ENCODE measurements around the gene RNF213. TPM values are rescaled to one million over a fixed set of nuclear protein-coding genes. Genes with fewer than 3 reads are reported as not detected.

The RNF213 gene
- total and polyA plus RNA-seq, 10 of the 15 experiments (the other 5 are each of a cell fraction or from before 2014, with no cell fraction given) = 18.6 to 145 (median 65.8) TPM

DNA sequence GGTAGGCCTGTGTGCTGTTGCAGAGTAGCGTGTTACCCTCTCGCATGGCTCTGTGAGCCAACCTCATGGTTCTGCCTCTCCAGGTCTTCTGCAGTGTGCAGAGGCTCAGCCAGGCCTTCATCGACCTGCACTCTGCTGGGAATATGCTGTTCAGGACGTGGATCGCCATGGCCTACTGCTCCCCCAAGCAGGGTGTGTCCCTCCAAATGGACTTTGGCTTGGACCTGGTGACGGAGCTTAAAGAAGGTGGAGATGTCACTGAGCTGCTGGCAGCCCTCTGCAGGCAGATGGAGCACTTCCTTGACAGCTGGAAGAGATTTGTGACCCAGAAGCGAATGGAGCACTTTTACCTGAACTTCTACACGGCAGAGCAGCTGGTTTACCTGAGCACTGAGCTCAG is 78.5 kb downstream of the RNF213 start:
- no peak for ATAC-seq

More for the DNA sequence above, 78.5 kb downstream of the RNF213 start:
- Histone ChIP-seq H4K20me1 (ENCODE audit: control insufficient read depth, insufficient read depth) (no peaks in the 10 kb centered on the region), H3K79me2 (ENCODE audit: control insufficient read depth, insufficient read depth, low read length) (no peaks in the 10 kb centered on the region), H3K4me1 (ENCODE audit: control insufficient read depth, insufficient read depth, low read length) (no peaks in the 10 kb centered on the region), H3K4me2 (ENCODE audit: control insufficient read depth, insufficient read depth) (no peak overlapping the region), H3K27ac (ENCODE audit: control insufficient read depth, insufficient read depth) (no peak overlapping the region), H3K36me3 (ENCODE audit: control insufficient read depth in 2 of 2, insufficient read depth in 2 of 2, low read length in 1 of 2) (peaks cover 38 to 48% of the 10 kb centered on the region in 2 experiments), H3K9me3 (replicated peaks; ENCODE audit: control insufficient read depth, insufficient read depth, low read length) (no peaks in the 10 kb centered on the region), H2AFZ (ENCODE audit: control insufficient read depth, low read depth, low read length) (no peak overlapping the region), H3K9ac (ENCODE audit: control insufficient read depth, insufficient read depth, low read length) (no peak overlapping the region), H3K27me3 (replicated peaks in 1 of 2; ENCODE audit: control insufficient read depth in 2 of 2, insufficient read depth in 2 of 2, low read length in 1 of 2) (no peaks in the 10 kb centered on the region), H3K4me3 (no peak overlapping the region)
- TF ChIP-seq, protein P1, sequence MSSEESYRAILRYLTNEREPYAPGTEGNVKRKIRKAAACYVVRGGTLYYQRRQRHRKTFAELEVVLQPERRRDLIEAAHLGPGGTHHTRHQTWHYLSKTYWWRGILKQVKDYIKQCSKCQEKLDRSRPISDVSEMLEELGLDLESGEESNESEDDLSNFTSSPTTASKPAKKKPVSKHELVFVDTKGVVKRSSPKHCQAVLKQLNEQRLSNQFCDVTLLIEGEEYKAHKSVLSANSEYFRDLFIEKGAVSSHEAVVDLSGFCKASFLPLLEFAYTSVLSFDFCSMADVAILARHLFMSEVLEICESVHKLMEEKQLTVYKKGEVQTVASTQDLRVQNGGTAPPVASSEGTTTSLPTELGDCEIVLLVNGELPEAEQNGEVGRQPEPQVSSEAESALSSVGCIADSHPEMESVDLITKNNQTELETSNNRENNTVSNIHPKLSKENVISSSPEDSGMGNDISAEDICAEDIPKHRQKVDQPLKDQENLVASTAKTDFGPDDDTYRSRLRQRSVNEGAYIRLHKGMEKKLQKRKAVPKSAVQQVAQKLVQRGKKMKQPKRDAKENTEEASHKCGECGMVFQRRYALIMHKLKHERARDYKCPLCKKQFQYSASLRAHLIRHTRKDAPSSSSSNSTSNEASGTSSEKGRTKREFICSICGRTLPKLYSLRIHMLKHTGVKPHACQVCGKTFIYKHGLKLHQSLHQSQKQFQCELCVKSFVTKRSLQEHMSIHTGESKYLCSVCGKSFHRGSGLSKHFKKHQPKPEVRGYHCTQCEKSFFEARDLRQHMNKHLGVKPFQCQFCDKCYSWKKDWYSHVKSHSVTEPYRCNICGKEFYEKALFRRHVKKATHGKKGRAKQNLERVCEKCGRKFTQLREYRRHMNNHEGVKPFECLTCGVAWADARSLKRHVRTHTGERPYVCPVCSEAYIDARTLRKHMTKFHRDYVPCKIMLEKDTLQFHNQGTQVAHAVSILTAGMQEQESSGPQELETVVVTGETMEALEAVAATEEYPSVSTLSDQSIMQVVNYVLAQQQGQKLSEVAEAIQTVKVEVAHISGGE (CRISPR knock-in tag; IDR thresholded peaks at IDR 0.05) = no peak
- TF ChIP-seq KDM1A (IDR thresholded peaks at IDR 0.05; ENCODE audit: borderline replicate concordance) (no peak), SP1 (IDR thresholded peaks at IDR 0.05; ENCODE audit: low read depth, low read length) (no peak), ZNF622 (IDR thresholded peaks at IDR 0.05) (no peak), HDAC6 (IDR thresholded peaks at IDR 0.05; ENCODE audit: unreplicated experiment) (no peak), SPI1 (IDR thresholded peaks at IDR 0.05; ENCODE audit: borderline replicate concordance, insufficient read depth, low read depth, low read length) (no peak), CHD4 (IDR thresholded peaks at IDR 0.05) (no peak), CBX5 (IDR thresholded peaks at IDR 0.05; ENCODE audit: low read depth) (no peak), NFIC (IDR thresholded peaks at IDR 0.05; ENCODE audit: low read depth, low read length) (no peak), IKZF2 (IDR thresholded peaks at IDR 0.05) (no peak), MEF2B (IDR thresholded peaks at IDR 0.05; ENCODE audit: partially characterized antibody, poor library complexity, severe bottlenecking) (no peak), CREB1 (IDR thresholded peaks at IDR 0.05; ENCODE audit: low read depth) (no peak), ZBED1 (IDR thresholded peaks at IDR 0.05; ENCODE audit: borderline replicate concordance) (no peak), GABPA (IDR thresholded peaks at IDR 0.05; ENCODE audit: low read depth) (no peak), ZNF217 (IDR thresholded peaks at IDR 0.05) (no peak), RBBP5 (conservative IDR thresholded peaks at IDR 0.05) (no peak)
- TF ChIP-seq, protein P2, sequence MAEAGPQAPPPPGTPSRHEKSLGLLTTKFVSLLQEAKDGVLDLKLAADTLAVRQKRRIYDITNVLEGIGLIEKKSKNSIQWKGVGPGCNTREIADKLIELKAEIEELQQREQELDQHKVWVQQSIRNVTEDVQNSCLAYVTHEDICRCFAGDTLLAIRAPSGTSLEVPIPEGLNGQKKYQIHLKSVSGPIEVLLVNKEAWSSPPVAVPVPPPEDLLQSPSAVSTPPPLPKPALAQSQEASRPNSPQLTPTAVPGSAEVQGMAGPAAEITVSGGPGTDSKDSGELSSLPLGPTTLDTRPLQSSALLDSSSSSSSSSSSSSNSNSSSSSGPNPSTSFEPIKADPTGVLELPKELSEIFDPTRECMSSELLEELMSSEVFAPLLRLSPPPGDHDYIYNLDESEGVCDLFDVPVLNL (IDR thresholded peaks at IDR 0.05; ENCODE audit: low read depth, low read length) = no peak
- TF ChIP-seq, protein P3, sequence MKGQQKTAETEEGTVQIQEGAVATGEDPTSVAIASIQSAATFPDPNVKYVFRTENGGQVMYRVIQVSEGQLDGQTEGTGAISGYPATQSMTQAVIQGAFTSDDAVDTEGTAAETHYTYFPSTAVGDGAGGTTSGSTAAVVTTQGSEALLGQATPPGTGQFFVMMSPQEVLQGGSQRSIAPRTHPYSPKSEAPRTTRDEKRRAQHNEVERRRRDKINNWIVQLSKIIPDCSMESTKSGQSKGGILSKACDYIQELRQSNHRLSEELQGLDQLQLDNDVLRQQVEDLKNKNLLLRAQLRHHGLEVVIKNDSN (IDR thresholded peaks at IDR 0.05; ENCODE audit: borderline replicate concordance, extremely low read length, insufficient read depth, low read depth, low read length) = no peak
- TF ChIP-seq, protein P4, sequence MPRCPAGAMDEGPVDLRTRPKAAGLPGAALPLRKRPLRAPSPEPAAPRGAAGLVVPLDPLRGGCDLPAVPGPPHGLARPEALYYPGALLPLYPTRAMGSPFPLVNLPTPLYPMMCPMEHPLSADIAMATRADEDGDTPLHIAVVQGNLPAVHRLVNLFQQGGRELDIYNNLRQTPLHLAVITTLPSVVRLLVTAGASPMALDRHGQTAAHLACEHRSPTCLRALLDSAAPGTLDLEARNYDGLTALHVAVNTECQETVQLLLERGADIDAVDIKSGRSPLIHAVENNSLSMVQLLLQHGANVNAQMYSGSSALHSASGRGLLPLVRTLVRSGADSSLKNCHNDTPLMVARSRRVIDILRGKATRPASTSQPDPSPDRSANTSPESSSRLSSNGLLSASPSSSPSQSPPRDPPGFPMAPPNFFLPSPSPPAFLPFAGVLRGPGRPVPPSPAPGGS (IDR thresholded peaks at IDR 0.05; ENCODE audit: borderline replicate concordance, insufficient read depth, low read depth, low read length, poor library complexity, severe bottlenecking) = no peak
- FAIRE-seq = no peak
- WGBS (ENCODE audit: insufficient coverage, insufficient replicate concordance, low lambda C conversion rate, missing lambda C conversion rate) = over 99% methylated on average over 8 of the region's 8 CpGs
- POLR2A ChIA-PET = no interaction called here
- CTCF ChIA-PET = no interaction called here
- no TSS peak for BruUV-seq (replicated peaks)
- RAD21 ChIA-PET (ENCODE audit: unreplicated experiment) = interaction anchor here (1.7 kb wide), 1 partner anchor 74 kb away, joined by 3 read pairs; no protein-coding TSS in a partner anchor
- intact Hi-C loops (cut with micrococcal nuclease; ENCODE audit: unreplicated experiment) = loop anchor here (10.0 kb wide), 1 partner anchor 144 kb away; no protein-coding TSS in a partner anchor
- DNase-seq (ENCODE audit: low read depth, low spot score) = no peak
- SMC1A ChIA-PET (ENCODE audit: uncharacterized antibody, unreplicated experiment) = no interaction called here
- in situ Hi-C loops (cut with MboI) = no loop called here

Data from GM12878 (cell line).